K562 (cell line): ENCODE results near the gene SLC8A1. TPM values are rescaled to one million over a fixed set of nuclear protein-coding genes. Genes with fewer than 3 reads are reported as not detected.

Source experiments
- ATAC-seq: fragments of 200-7000 bp; cut with Tn5 transposase; 3 replicates; pipeline ENCODE4 v1.9.1; 2020; ENCODE audit warnings: moderate library complexity
- BruUV-seq: library from RNA; stranded (reverse); fragments of 400-500 nt; replicated peaks from 2 replicates; lab custom pipeline; 2021; lab: Mats Ljungman, UMichigan
- CTCF ChIA-PET: fragments of 300-600 bp; formaldehyde crosslinking; extraction: SDS; loops from one replicate; lab custom pipeline; 2021; ENCODE audit warnings: low intra/inter-chr PET ratio; lab: Yijun Ruan, JAX
- POLR2A ChIA-PET: fragments of 300-600, 350-650 bp; sonication (Branson Sonifier 250); formaldehyde crosslinking; extraction: SDS; loops from one replicate; lab custom pipeline; 2021; ENCODE audit warnings: antibody characterized with exemption, inconsistent platforms; lab: Yijun Ruan, JAX
- DNase-seq, 4 experiments: peaks; one replicate each; pipeline versions ENCODE4 v3.0.0 to v3.0.0-alpha.2; 2011 to 2018; ENCODE audit warnings: low spot score in 3 of 4, mixed read lengths in 3 of 4; ENCODE audit errors: extremely low read depth in 1 of 4
- FAIRE-seq: peaks from 2 replicates; lab custom pipeline; 2011; peaks lifted over from hg19 to GRCh38; lab: Jason Lieb, UNC
- H2AFZ ChIP-seq: 2 replicates; pipeline ENCODE4 v1.6.0; 2011; ENCODE audit warnings: low read depth, low read length, control low read depth, inconsistent platforms
- H3K27ac ChIP-seq: fragments of 200-600 bp; 3 replicates; pipeline ENCODE4 v1.8.0; 2011; ENCODE audit warnings: low read depth, mild to moderate bottlenecking, control low read depth, inconsistent platforms, low read length, moderate library complexity, mixed read lengths; ENCODE audit errors: extremely low read depth
- H3K27me3 ChIP-seq, 2 experiments: fragments of 300-600 bp in 1 of 2; 2 replicates in 1 of 2; 3 replicates in 1 of 2; pipeline versions ENCODE4 v1.6.0 to v1.8.0; 2011; ENCODE audit warnings: inconsistent platforms in 2 of 2, low read length in 2 of 2, mild to moderate bottlenecking in 1 of 2, mixed read lengths in 1 of 2, moderate library complexity in 1 of 2; ENCODE audit not compliant: control insufficient read depth in 2 of 2, insufficient read depth in 2 of 2
- H3K36me3 ChIP-seq: fragments of 300-600 bp; 3 replicates; pipeline ENCODE4 v1.8.0; 2011; ENCODE audit warnings: mild to moderate bottlenecking, low read length, inconsistent platforms; ENCODE audit not compliant: control insufficient read depth, insufficient read depth
- H3K4me1 ChIP-seq, 2 experiments: fragments of 200-600 bp in 1 of 2; replicated peaks in 1 of 2; 2 replicates in 1 of 2; 3 replicates in 1 of 2; pipeline versions ENCODE4 v1.5.1 to v1.8.0; 2011; ENCODE audit warnings: inconsistent platforms in 2 of 2, low read length in 2 of 2, mild to moderate bottlenecking in 1 of 2, mixed read lengths in 1 of 2, moderate library complexity in 1 of 2; ENCODE audit not compliant: control insufficient read depth in 2 of 2, insufficient read depth in 2 of 2
- H3K4me2 ChIP-seq: 2 replicates; pipeline ENCODE4 v1.6.1; 2011; ENCODE audit warnings: low read length, control low read depth, inconsistent platforms, mixed read lengths; ENCODE audit not compliant: insufficient read depth
- H3K4me3 ChIP-seq: fragments of 200-600 bp; sonication (generic), shearing (Covaris generic); 2 replicates; pipeline ENCODE4 v1.5.1; 2016; ENCODE audit warnings: control low read depth, inconsistent platforms
- H3K79me2 ChIP-seq: fragments of 200-600 bp; 3 replicates; pipeline ENCODE4 v1.8.0; 2011; ENCODE audit warnings: low read length, inconsistent platforms; ENCODE audit not compliant: control insufficient read depth, insufficient read depth
- H3K9ac ChIP-seq, 2 experiments: 2 replicates each; pipeline versions ENCODE4 v1.6.0 to v1.6.1; 2011; ENCODE audit warnings: low read depth in 2 of 2, low read length in 2 of 2, control low read depth in 1 of 2, inconsistent platforms in 1 of 2, mild to moderate bottlenecking in 1 of 2, mixed read lengths in 1 of 2; ENCODE audit not compliant: insufficient read depth in 1 of 2
- H3K9me1 ChIP-seq: one replicate; pipeline ENCODE4 v1.6.0; 2011; ENCODE audit warnings: inconsistent platforms, mild to moderate bottlenecking, low read length, moderate library complexity; ENCODE audit not compliant: control insufficient read depth, insufficient read depth
- H3K9me3 ChIP-seq: replicated peaks from 2 replicates; pipeline ENCODE4 v1.5.1; 2011; ENCODE audit warnings: low read depth, low read length, inconsistent platforms; ENCODE audit not compliant: control insufficient read depth, insufficient read depth
- H4K20me1 ChIP-seq: replicated peaks from 2 replicates; pipeline ENCODE4 v1.6.1; 2011; ENCODE audit warnings: low read length, inconsistent platforms, mixed read lengths; ENCODE audit not compliant: control insufficient read depth, insufficient read depth
- ARID2 ChIP-seq: fragments of 450-650 bp; IDR thresholded peaks from 2 replicates; pipeline ENCODE4 v1.6.1; 2017; ENCODE audit warnings: antibody characterized with exemption, mild to moderate bottlenecking
- BCL6 ChIP-seq: fragments of 250-450 bp; sonication (Bioruptor Pico); IDR thresholded peaks from 2 replicates; pipeline ENCODE4 v1.4.0; 2020
- CC2D1A ChIP-seq: fragments of 450-650 bp; IDR thresholded peaks from 2 replicates; pipeline ENCODE4 v1.6.1; 2017; ENCODE audit warnings: mild to moderate bottlenecking
- EZH2 ChIP-seq: IDR thresholded peaks from 2 replicates; pipeline ENCODE4 v1.6.1; 2012; ENCODE audit warnings: low read depth, mild to moderate bottlenecking, inconsistent platforms, low read length, borderline replicate concordance
- MEIS2 ChIP-seq: fragments of 450-650 bp; IDR thresholded peaks from 2 replicates; pipeline ENCODE4 v1.6.1; 2014; ENCODE audit warnings: mild to moderate bottlenecking; ENCODE audit not compliant: partially characterized antibody
- RBM34 ChIP-seq: fragments of 200-400 bp; formaldehyde crosslinking; IDR thresholded peaks from 2 replicates; pipeline ENCODE4 v1.6.1; 2018; ENCODE audit warnings: low read length, borderline replicate concordance; ENCODE audit not compliant: insufficient read depth
- RUNX1 ChIP-seq: sonication (generic); IDR thresholded peaks from 2 replicates; pipeline ENCODE4 v1.6.1; 2016; ENCODE audit warnings: antibody characterized with exemption, low read depth
- TAF7 ChIP-seq: fragments of 450-650 bp; IDR thresholded peaks from 2 replicates; pipeline ENCODE4 v1.6.1; 2016; ENCODE audit warnings: missing genetic modification characterization, missing compliant biosample characterization
- TEAD1 ChIP-seq, 2 experiments: fragments of 450-650 bp in 1 of 2; sonication (generic) in 1 of 2; formaldehyde crosslinking; IDR thresholded peaks; 2 replicates each; pipeline versions ENCODE4 v1.4.0 to v1.8.0; 2020 to 2022; ENCODE audit warnings: mild to moderate bottlenecking in 2 of 2, missing genetic modification reagents in 1 of 2
- ZNF253 ChIP-seq: fragments of 250-450 bp; sonication (Bioruptor Pico); conservative IDR thresholded peaks from 2 replicates; pipeline ENCODE4 v1.6.1; 2021; ENCODE audit warnings: mild to moderate bottlenecking
- ZNF717 ChIP-seq: fragments of 250-450 bp; sonication (Bioruptor Pico); IDR thresholded peaks from 2 replicates; pipeline ENCODE4 v1.5.0; 2021
- WGBS: fragments of 100-300 bp; shearing (Covaris generic); methylation state at CpG from one replicate; pipeline ENCODE4 v1.1.6; 2016; ENCODE audit warnings: low coverage, mixed read lengths; ENCODE audit not compliant: insufficient coverage; ENCODE audit errors: missing lambda C conversion rate; 5-methylcytosine and 5-hydroxymethylcytosine counted together
- in situ Hi-C: fragments of 300-500 bp; cut with MboI; formaldehyde crosslinking; loops from 4 replicates; pipeline ENCODE4 v1.15.0; 2018; ENCODE audit warnings: inconsistent platforms, mixed read lengths
- intact Hi-C: fragments of 100-400 bp; cut with micrococcal nuclease; formaldehyde crosslinking; loops from 2 replicates; pipeline ENCODE4 v1.14.2; 2022
- polyA plus RNA-seq, 8 experiments: library from polyadenylated mRNA; depleted of rRNA in 4 of 8; stranded (reverse) in 5 of 8; unstranded in 3 of 8; fragments of >200 nt; fragmentation: Nextera tagmentation in 2 of 8; fragmentation: Illumina TruSeq in 1 of 8; extraction: Ambion mirVana in 2 of 8; extraction: Trizol in 1 of 8; gene quantifications; 2 replicates each; pipeline versions ENCODE4 v1.2.1 to v1.2.3, GENCODE V29; 2011 to 2014; ENCODE audit warnings: inconsistent platforms in 1 of 8, missing spikeins in 1 of 8
- total RNA-seq, 7 experiments: library from RNA; depleted of rRNA in 6 of 7; stranded (reverse); fragments of >200 nt in 6 of 7; fragmentation: Illumina TruSeq in 2 of 7; extraction: Trizol in 2 of 7; gene quantifications; 2 replicates each; pipeline versions ENCODE4 v1.2.1 to v1.2.3, GENCODE V29; 2011 to 2021; ENCODE audit warnings: low replicate concordance in 1 of 7
- TF ChIP-seq, protein P1 (sequence below): fragments of 250-450 bp; sonication (Bioruptor Pico); IDR thresholded peaks from 2 replicates; pipeline ENCODE4 v1.4.0; 2020
- TF ChIP-seq, protein P2 (sequence below): fragments of 450-650 bp; formaldehyde crosslinking; IDR thresholded peaks from 2 replicates; pipeline ENCODE4 v1.4.0; 2022; ENCODE audit warnings: missing genetic modification characterization
- TF ChIP-seq, protein P3 (sequence below): fragments of 250-450 bp; sonication (Bioruptor Pico); IDR thresholded peaks from 2 replicates; pipeline ENCODE4 v1.5.0; 2021; ENCODE audit warnings: mild to moderate bottlenecking, borderline replicate concordance

The SLC8A1 gene
- total and polyA plus RNA-seq, 9 of the 15 experiments (the other 6 are each of a cell fraction or from before 2014, with no cell fraction given), result not detected

DNA sequence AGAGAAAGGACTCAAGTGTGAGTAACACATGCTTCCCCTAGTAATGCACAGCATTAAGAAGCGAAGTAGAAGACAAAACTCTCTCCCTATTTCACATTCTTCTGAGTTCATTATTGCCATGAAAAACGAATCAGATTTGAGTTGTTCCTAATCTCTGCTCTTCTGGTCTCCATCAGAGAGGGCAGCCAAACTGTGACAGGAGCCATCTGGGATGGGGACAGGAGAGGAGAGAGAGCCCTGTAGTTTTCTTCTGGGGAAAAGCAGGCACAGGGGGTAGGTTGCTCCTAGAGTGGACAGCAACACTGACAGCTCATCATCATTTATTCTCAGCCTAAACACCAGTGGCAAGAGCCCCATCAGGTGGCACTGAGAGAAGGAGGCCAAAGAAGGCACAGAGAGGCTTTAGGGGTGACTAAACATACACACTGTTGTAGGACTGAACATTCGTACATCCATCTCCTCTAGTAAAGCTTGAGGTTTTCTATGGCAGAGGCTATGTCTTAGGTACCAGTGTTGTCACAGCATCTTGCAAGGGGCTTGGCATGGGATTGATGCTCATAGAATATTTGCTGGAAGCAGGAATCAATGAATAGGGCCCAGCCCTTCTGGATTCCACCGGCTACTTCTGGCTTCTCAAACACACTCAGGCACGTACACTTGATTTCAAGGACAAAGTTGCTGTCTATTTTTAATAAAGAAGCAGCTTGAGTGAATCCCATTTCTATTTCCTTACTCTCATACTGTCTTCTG is 33.1 kb downstream of the SLC8A1 start:
- Histone ChIP-seq H3K9me1 (no peaks in the 10 kb centered on the region), H2AFZ (no peak overlapping the region), H3K4me2 (no peak overlapping the region), H3K9ac (no peak overlapping the region), H3K27me3 (no peaks in the 10 kb centered on the region), H3K79me2 (no peaks in the 10 kb centered on the region), H3K9me3 (no peaks in the 10 kb centered on the region; the same call in 1 of the 2 replicates), H3K36me3 (no peaks in the 10 kb centered on the region), H3K4me3 (no peak overlapping the region), H3K4me1 (no peaks in the 10 kb centered on the region), H3K27ac (no peak overlapping the region), H4K20me1 (no peaks in the 10 kb centered on the region)
- 0% methylated on average over 5 of the region's 5 CpGs for WGBS
- no peak for FAIRE-seq
- in situ Hi-C loops (no loop called here), intact Hi-C loops (no loop called here)
- no peak for DNase-seq
- no peak for ATAC-seq
- CTCF ChIA-PET, result no interaction called here
- no TSS peak for BruUV-seq
- TF ChIP-seq BCL6 (CRISPR knock-in tag) (no peak), RBM34 (no peak), CC2D1A (no peak), MEIS2 (no peak), ARID2 (no peak), ZNF717 (CRISPR knock-in tag) (no peak), ZNF253 (CRISPR knock-in tag) (no peak), TEAD1 (CRISPR knock-in tag; IDR thresholded peaks at IDR 0.05) (no peak), TAF7 (no peak), EZH2 (no peak), RUNX1 (no peak)
- TF ChIP-seq, protein P1, sequence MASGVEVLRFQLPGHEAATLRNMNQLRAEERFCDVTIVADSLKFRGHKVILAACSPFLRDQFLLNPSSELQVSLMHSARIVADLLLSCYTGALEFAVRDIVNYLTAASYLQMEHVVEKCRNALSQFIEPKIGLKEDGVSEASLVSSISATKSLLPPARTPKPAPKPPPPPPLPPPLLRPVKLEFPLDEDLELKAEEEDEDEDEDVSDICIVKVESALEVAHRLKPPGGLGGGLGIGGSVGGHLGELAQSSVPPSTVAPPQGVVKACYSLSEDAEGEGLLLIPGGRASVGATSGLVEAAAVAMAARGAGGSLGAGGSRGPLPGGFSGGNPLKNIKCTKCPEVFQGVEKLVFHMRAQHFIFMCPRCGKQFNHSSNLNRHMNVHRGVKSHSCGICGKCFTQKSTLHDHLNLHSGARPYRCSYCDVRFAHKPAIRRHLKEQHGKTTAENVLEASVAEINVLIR (CRISPR knock-in tag), result no peak
- TF ChIP-seq, protein P2, sequence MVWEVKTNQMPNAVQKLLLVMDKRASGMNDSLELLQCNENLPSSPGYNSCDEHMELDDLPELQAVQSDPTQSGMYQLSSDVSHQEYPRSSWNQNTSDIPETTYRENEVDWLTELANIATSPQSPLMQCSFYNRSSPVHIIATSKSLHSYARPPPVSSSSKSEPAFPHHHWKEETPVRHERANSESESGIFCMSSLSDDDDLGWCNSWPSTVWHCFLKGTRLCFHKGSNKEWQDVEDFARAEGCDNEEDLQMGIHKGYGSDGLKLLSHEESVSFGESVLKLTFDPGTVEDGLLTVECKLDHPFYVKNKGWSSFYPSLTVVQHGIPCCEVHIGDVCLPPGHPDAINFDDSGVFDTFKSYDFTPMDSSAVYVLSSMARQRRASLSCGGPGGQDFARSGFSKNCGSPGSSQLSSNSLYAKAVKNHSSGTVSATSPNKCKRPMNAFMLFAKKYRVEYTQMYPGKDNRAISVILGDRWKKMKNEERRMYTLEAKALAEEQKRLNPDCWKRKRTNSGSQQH, result no peak
- TF ChIP-seq, protein P3, sequence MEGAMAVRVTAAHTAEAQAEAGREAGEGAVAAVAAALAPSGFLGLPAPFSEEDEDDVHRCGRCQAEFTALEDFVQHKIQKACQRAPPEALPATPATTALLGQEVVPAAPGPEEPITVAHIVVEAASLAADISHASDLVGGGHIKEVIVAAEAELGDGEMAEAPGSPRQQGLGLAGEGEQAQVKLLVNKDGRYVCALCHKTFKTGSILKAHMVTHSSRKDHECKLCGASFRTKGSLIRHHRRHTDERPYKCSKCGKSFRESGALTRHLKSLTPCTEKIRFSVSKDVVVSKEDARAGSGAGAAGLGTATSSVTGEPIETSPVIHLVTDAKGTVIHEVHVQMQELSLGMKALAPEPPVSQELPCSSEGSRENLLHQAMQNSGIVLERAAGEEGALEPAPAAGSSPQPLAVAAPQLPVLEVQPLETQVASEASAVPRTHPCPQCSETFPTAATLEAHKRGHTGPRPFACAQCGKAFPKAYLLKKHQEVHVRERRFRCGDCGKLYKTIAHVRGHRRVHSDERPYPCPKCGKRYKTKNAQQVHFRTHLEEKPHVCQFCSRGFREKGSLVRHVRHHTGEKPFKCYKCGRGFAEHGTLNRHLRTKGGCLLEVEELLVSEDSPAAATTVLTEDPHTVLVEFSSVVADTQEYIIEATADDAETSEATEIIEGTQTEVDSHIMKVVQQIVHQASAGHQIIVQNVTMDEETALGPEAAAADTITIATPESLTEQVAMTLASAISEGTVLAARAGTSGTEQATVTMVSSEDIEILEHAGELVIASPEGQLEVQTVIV (CRISPR knock-in tag), result no peak
- POLR2A ChIA-PET, result no interaction called here
